DMS79 treated with DMSO at 0.1 percent for 48 hours (cell line): Measurements from ENCODE around the gene HSD17B8.
A peak's percentile ranks its signal among the peaks of the same experiment; 100 is the strongest.
"Not testable (repeated sequence)": the region's sequence is repeated elsewhere in the genome, so short reads cannot be mapped to it uniquely, and the experiment has no call there.

Experiments used
- DNase-seq: peaks from one replicate; lab custom pipeline; 2025; lab: John Stamatoyannopoulos, UW

HSD17B8 gene

GRCh38 chr6:33207552-33208090 is 3.2 kb downstream of the HSD17B8 start:
- peak; percentile 11 for DNase-seq

DNA sequence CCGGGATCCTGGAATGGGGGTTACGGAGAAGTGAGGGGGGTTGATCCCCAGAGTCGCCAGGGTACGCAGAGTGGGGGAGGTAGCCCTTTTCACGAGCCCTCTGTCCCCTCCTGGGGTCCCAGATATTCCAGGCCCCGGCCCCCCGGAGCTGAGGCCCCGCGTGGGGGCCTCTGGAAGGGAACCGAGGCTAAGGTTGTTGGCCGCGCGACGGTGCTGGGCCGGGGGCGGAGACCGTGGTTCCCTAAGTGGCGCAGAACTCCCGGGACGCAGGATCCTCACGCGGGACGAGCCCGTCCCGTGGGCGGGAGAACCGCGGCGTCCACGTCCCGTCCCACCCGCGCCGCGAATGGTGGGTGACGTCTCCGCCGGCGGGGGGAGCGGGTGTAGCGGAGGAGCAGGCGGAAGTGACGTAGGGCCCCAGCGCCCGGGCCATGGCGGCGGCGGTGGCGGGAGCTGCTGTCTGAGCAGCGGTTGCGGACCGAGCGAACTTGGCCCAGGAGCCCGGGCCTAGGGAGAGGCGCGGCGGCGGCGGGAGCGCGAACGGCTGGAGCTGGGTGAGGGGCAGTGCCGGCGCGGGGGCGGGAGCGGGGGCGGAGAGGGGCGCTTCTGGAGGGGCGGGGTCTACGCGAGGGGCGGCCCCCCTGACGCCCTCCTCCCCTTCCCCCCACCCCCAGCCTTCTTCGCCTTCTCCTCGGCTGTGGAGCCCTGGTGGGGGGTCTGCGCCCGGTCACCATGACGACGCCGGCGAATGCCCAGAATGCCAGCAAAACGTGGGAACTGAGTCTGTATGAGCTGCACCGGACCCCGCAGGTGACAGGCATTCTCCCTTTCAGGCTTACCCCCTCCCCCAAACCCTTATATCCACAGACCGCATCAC is 3.9 kb downstream of the HSD17B8 start, which contains the start of gene RING1:
RING1 (plus strand) TSS at position 410 of the 877 bp plus-strand sequence; CDS start at position 733, 323 bp downstream.
- peak; percentile 47 for DNase-seq

DNA sequence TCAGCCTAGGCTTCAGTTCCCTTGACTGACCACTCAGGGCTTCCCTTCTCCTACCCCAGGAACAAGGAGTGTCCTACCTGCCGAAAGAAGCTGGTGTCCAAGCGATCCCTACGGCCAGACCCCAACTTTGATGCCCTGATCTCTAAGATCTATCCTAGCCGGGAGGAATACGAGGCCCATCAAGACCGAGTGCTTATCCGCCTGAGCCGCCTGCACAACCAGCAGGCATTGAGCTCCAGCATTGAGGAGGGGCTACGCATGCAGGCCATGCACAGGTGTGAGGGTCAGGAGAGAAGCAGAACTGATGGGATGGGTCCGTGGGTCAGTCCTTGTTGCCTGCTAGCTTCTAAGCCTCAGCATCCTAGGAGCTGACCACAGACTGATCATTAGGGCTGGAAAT is 5.4 kb downstream of the HSD17B8 start:
- no peak for DNase-seq

- no peak for DNase-seq
Measured at GRCh38 chr6:33211136-33211535, 6.7 kb downstream of the HSD17B8 start.

- no peak for DNase-seq
Measured at GRCh38 chr6:33211666-33212422, 7.4 kb downstream of the HSD17B8 start.

GRCh38 chr6:33212857-33213165 is 8.4 kb downstream of the HSD17B8 start:
- no peak for DNase-seq

DNA sequence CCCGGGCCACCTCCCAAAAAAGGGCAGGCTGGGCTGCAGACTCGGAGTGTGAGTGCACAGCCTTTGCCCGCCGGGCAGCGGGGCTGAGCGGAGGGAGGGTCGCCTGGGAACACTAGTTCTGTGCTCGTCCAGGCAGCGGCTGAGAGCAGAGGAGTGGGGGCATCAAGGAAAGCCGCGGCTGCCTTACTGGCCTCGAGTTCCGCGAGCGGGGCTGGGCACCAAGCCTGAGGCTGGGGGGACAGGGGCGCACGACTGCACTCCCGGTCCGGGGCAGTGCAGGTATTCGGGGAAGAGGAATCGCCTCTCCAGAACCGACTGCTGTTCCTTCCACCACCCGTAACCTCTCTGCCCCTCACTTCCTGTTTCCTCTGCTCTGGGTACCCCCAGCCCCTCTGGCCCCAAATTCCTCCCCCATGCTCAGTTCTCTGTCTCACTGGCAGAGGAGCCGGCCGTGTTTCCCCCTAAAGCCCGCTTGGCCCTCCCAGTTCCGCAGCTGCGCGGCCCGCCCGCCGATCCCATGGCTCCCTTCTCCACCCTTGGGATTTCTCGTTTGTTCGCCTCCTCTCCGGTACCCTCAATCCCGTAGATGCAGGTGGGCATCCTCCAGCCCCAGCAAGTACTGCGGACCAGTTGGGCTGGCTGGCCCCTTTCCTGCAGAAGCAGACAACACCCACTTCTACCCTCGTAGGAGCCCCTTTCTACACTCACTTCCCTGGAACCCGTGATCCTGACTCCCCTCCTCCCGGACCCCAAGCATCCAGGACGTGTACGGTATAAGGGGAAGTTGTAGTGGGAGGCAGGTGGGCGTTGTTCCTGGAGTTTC is 8.9 kb downstream of the HSD17B8 start:
- DNase-seq = peak; percentile 34

GRCh38 chr6:33213989-33214335 is 9.5 kb downstream of the HSD17B8 start:
- DNase-seq = no peak

DNA sequence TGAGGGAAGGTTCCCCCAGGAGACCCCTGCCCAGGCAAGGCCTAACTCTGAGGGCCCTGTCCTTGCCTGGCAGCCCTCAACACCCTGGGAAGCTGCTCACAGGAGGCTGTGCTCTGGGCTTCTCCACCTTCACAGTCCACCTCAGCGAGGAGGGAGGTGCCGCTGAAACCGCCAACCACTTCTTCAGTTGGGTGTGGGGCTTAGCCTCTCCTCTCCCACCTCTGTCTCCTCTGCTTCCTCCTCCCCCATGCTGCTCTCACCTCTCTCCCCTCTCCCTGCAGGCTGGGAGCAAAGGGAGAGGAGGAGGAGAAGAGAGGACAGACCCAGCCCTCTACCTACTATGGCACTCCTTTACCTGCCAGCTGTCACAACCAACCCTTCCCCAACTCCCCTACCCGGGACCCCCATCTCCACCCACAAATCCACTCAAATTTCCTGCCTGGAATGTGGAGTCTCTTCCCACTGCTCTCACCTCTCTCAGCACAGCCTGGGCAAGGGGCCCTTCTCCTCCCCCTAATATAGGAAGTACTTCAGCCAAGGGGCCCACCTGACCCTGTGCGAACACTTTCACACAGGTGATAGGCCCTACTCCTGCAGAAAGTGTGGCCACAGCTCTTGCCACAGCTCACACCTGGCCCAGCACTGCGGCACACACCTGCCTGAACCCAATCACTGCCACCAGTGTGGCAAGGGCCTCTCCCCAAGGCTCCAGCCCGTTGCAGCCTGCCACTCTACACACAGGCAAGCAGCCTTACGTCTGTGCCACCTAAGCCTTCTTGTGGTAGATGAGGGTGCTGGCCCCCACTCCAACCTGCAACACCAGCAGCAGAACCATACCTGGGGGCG is 11.0 kb downstream of the HSD17B8 start:
- no peak for DNase-seq

DNA sequence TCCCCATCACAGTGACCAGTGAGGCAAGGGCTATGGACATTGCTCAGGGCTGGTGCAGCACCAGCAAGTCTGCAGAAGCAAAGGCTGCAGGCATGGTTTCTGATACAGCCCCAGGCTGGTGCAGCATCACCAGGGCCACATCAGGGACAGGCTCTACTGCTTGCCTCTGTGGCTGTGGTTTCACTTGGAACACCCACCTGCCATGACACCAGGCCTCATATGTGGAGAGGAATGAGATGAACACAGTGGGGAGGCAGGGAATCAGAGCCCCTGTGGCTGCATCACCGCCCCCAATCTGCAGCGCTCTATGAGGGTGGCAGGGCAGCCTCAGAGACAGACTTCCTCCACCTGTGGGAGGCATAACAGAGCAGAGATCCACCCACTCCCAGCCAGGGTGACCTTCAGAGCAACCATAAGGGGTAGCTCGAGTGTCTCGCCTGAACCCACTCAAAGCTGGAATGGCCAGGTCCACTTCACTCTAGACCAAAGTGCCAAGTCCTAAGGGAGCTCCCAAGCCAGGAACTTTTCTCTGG is 11.7 kb downstream of the HSD17B8 start:
- DNase-seq = no peak

GRCh38 chr6:33217246-33217645 is 12.8 kb downstream of the HSD17B8 start:
- no peak for DNase-seq

DNA sequence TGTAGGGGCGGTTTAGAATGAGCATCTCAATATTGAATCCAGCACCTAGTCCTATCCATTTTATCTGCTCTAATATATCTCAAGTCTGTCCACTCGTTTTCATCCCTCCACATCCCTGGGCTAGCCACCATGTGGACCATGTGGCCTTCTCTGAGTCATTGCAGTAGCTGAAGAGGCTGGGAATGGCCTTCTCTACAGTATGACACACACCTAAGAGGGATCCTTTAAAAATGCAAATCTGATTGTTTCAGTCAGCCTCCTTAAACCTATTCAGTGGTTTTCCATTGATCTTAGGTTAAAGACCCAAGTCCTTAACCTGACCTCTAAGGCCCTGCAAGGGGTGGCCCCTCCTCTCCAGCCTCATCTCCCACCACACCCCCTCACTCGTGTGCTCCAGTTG is 13.2 kb downstream of the HSD17B8 start:
- DNase-seq = no peak

DNA sequence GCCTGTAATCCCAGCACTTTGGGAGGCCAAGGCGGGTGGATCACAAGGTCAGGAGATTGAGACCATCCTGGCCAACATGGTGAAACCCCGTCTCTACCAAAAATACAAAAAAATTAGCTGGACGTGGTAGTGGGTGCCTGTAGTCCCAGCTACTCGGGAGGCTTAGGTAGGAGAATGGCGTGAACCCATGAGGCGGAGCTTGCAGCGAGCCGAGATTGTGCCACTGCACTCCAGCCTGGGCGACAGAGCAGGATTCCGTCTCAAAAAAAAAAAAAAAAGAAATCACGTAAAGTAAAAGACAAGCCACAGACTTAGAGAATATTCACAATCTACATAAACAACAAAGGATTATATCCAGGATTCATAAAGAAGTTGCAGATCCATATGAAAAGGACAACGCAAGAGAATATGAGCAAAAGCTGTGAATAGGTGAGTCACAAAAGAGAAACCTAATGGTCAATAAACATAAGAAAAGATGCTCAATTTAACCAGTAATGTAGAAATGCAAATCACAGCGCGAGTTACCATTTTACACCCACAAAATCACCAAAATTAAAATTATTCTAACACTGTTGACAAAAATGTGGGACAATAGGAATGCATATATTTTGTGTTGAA is 22.2 kb downstream of the HSD17B8 start:
- not testable (repeated sequence) for DNase-seq

- peak; percentile 64 for DNase-seq
Measured at GRCh38 chr6:33235221-33235634, 30.8 kb downstream of the HSD17B8 start.

- no peak for DNase-seq
Measured at GRCh38 chr6:33236328-33236727, 31.9 kb downstream of the HSD17B8 start.

DNA sequence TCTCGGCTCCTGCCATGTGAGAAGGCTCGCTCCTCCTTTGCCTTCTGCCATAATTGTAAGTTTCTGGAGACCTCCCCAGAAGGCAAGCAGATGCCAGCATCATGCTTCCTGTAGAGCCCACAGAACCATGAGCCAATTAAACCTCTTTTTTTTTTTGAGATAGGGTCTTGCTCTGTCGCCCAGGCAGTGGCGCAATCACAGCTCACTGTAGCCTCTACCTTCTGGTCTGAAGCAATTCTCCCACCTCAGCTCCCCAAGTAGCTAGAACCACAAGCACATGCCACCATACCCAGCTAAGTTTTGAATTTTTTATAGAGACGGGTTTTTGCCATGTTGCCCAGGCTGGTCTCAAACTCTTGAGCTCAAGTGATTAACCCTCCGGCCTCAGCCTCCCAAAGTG is 32.4 kb downstream of the HSD17B8 start:
- no peak for DNase-seq

- no peak for DNase-seq
Measured at GRCh38 chr6:33237741-33238140, 33.3 kb downstream of the HSD17B8 start.

GRCh38 chr6:33241968-33242367 is 37.5 kb downstream of the HSD17B8 start:
- no peak for DNase-seq

- no peak for DNase-seq
Measured at GRCh38 chr6:33243476-33243875, 39.0 kb downstream of the HSD17B8 start.

DNA sequence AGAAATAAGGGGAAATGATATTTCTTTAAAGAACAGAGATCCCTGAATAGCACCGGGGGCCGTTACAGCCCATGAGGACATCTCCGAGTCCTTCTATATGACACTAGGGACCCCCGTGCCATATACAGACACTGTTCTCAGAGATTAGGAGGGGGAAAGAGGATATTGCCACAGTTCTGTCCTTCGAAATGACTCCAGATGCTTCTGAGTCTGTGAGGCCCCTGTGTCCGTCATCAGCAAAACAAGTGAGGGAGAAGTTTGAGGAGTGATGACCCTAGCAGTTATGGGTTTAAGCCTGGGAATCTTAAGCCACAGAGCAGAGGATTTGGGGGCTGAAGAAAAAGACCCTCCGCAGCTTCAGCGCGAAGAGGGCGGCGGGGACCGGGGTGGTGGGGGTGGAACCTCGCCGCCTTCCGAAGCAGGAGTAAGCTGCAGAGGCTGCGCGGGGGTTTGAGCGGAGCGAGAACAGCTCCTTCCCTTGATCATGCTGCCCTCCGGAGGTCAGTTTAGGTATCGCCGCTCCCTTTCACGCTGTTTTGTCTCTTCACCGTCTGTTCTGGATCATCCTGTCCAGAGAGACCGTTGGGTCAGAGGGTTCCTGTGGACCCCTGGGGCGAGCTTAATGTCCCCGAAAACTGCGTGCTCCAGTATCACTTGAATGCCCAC is 43.7 kb downstream of the HSD17B8 start:
- peak; percentile 80 for DNase-seq
